ENCODE measurements around the gene FCGBP.

FCGBP gene

DNA sequence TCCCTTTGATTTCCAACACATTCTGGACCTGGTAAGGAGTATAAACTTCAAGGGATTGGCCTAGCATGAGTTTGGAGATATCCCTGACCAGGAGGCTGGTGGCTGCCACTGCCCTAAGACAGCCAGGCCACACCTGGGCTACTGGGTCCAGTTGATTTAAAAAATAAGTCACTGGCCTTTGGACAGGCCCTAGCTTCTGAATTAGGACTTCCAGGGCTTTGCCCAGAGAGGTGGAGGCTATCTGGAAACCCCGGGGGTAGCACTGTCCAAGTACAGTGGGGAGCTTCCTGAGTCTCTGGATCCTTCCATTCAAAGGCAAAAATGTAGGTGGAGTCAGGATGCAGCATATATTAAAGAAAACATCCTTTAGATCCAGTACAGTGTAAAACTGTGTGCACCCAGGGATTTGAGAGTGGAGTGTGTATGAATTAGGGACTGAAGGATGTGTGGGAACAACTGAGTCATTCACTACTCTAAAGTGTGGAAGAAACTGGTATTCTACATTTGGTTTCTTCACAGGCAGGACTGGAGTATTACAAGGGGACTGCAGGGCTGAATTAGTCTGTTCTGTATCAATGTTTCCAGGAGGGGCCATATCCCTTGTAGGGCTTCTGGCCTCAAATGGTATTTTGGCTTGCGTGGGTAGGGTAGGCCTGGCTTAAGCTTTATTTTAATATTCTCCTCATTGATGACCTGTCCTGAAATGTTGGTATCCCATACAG is 14.8 kb upstream of the FCGBP start:
- no peak for DNase-seq (ENCODE audit: low spot score)
- no peak for FAIRE-seq

- FAIRE-seq (no peak), DNase-seq (ENCODE audit: low spot score) (no peak)
Observed at GRCh38 chr19:39946532-39946931, 12.1 kb upstream of the FCGBP start.

DNA sequence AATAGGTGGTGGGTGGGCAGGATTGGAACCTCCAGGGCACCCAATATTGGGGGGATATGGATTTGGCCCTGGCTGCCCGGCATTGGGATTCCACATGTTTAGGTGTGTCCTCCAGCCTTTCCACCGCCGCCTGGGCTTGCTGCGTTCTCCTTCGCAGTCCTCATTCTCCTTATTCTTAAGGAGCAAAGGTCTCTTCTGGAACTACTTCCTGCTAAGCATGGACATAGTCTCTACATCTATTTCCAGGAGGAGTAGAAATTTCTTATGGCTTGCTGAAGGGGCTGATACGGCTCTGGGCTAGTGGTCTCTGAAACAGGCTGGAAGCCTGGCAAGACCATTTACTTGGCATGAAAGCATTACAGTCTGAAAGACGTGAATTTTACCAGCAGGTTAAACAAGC is 9.2 kb upstream of the FCGBP start:
- no peak for FAIRE-seq
- DNase-seq (ENCODE audit: low spot score), result no peak

GRCh38 chr19:39942366-39942730 is 7.9 kb upstream of the FCGBP start:
- DNase-seq (ENCODE audit: low spot score) (no peak), FAIRE-seq (no peak)

- FAIRE-seq (no peak), DNase-seq (ENCODE audit: low spot score) (no peak)
Observed at GRCh38 chr19:39941615-39942365, 7.4 kb upstream of the FCGBP start.

DNA sequence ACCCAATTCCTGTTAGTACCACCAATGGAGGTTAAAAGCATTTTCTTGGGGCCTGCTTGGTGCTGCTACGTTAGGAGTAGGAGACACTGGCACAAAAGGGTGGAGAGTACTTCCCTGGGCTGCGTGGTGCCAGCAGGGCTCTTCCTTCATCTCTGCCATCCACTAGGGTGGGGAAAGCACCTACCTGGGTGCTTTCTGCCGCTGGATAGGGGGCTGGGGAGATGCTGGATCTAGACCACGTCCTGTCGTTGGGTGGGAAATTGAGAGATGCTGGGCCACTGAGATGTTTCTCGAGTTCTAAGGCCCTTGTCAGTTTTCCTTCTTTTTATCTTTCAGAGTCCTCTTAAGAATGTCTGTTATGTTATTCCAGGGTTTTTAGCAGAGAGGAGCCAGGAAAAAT is 6.7 kb upstream of the FCGBP start:
- DNase-seq (ENCODE audit: low spot score), result no peak
- no peak for FAIRE-seq

- FAIRE-seq, result no peak
- no peak for DNase-seq (ENCODE audit: low spot score)
Observed at GRCh38 chr19:39940221-39940833, 5.9 kb upstream of the FCGBP start.

- FAIRE-seq (no peak), DNase-seq (ENCODE audit: low spot score) (no peak)
Observed at GRCh38 chr19:39939556-39939955, 5.1 kb upstream of the FCGBP start.

- FAIRE-seq (no peak), DNase-seq (ENCODE audit: low spot score) (no peak)
Observed at GRCh38 chr19:39937787-39938186, 3.4 kb upstream of the FCGBP start.

- no peak for DNase-seq (ENCODE audit: low spot score)
- FAIRE-seq, result no peak
Observed at GRCh38 chr19:39937094-39937720, 2.8 kb upstream of the FCGBP start.

- FAIRE-seq (no peak), DNase-seq (ENCODE audit: low spot score) (no peak)
Observed at GRCh38 chr19:39936622-39937021, 2.2 kb upstream of the FCGBP start.

DNA sequence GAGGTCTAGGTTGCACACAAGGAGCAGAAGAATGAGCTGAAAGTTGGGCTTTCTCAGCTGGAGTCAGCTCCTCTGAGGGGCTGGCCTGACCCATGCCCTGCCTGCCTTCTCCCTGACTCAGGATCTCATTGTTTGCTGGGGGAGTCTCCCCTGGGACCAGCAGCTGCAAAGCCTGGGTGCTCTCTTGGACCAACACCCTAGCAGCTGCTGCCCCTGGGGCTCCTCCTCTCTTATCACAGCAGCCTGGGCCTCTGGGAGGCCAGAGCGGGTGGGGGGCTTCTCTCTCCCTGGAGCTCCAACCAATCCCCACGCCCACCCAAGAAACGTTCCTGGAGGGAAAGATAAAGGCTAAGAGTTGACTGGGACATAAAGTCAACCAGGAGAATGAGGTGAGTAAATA is 1.6 kb upstream of the FCGBP start:
- no peak for DNase-seq (ENCODE audit: low spot score)
- FAIRE-seq, result no peak

GRCh38 chr19:39935364-39935661 is 879 bp upstream of the FCGBP start:
- FAIRE-seq, result no peak
- DNase-seq (ENCODE audit: low spot score), result no peak

DNA sequence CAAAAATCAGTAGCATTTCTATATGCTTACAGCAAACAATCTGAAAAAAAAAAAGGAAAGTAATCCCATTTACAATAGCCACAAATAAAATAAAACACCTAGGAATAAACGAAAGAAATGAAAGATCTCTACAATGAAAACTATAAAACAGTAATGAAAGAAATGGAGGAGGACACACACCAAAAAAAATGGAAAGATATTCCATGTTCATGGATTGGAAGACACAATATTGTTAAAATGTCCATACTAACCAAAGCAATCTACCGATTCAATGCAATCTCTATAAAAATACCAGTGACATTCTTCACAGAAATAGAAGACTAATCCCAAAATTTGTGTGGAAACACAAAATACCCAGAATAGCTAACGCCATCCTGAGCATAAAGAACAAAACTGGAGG is 4.7 kb downstream of the FCGBP start:
- DNase-seq (ENCODE audit: low spot score), result no peak
- no peak for FAIRE-seq

- no peak for FAIRE-seq
- DNase-seq (ENCODE audit: low spot score), result no peak
Observed at GRCh38 chr19:39928357-39928725, 6.1 kb downstream of the FCGBP start.

DNA sequence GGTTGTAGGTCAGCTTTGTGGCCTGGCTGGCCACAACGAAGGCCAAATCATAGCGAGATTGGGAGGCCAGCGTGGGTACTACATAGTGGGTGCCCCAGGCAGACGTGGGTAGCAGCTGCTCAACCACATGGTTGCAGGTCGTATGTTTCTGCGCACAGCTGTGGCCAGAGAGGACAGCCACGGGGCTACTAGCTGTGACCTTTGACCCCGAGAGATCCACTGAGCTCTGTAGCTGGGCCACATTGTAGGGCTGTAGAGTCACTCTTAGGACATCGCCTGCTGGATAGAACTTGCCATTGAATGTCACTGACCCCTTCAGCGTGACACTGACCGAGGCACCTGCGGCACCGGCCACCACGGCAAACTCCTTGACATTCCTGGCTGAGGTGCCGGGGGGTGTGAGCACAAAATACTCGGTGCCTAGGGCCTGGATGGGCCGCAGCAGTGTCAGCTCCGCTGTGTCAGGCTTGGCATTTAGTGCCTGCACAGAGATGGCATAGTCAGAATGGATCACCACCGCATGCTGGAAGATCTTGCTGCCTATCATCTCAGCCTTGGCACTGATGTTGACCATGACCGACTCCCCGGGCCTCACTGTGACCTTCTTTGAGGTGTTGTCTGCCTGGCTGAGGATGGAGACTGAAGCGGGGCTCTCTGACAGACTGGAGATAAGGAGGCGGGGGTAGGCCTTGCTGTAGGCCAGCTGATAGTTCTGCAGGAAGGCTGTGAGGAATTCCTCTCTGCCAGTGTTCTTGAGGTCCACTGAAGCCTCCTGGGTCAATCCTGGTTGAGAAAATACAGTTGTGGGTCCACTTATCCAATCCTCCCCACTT is 6.7 kb downstream of the FCGBP start:
- no peak for DNase-seq (ENCODE audit: low spot score)
- no peak for FAIRE-seq

GRCh38 chr19:39927076-39927475 is 7.4 kb downstream of the FCGBP start:
- no peak for DNase-seq (ENCODE audit: low spot score)
- peak; percentile 23 for FAIRE-seq

GRCh38 chr19:39926170-39926760 is 8.2 kb downstream of the FCGBP start:
- no peak for DNase-seq (ENCODE audit: low spot score)

DNA sequence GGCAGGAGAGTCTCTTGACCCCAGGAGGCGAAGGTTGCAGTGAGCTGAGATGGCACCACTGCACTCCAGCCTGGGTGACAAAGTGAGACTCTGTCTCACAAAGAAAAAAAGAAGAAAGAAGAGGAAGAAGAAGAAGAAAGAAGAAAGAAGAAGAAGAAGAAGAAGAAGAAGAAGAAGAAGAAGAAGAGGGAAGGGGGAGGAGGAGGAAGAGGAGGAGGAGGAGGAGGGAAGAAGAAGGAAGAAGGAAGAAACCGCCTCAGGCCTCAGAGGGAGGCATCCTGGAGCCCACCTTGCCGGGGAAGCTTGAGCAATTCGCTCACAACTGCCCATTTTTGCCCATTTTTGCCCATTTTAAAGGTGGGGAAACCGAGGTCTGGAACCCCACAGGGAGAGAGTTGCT is 9.5 kb downstream of the FCGBP start:
- DNase-seq (ENCODE audit: low spot score) (no peak), FAIRE-seq (no peak)

More at GRCh38 chr19:39926170-39926760, 8.2 kb downstream of the FCGBP start:
- FAIRE-seq, result no peak

DNA sequence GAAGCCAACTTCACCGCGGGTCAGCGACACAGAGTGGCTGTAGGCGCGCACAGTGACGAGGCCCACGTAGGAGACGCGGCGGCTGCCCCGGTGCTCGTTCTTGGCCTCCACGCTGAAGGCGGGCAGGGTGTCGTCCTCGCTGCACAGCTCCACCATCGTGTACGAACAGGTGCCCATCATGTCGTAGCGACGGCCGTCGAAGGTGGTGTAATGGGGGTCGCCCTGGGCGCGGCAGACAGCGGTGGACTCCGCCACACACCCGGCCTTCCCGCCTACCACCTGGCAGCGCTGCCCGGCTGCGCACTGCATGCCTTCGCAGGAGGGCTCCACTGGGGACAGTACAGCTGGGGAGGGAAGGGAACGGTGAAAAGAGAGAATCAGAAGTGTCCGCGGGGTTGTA is 10.0 kb downstream of the FCGBP start:
- DNase-seq (ENCODE audit: low spot score) (no peak), FAIRE-seq (no peak)

DNA sequence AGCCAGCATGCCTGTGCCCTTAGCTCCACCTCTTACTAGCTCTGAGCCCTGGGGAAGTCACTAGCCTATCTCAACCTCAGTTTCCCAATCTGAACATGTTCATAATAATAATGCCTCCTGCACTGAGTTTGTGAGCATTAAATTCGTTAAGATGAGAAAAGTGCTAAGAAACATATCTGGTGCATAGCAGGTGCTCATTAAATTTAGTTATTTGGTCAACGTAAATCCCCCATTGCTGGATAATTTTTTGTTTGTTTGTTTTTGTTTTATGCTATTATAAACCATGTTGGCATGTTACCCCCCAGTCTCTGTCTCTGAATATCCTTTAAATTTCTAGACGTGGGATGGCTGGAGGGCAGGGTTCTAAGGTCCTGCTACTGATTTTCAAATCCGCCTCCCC is 10.6 kb downstream of the FCGBP start:
- DNase-seq (ENCODE audit: low spot score) (no peak), FAIRE-seq (no peak)
